ENCODE results near the gene GADD45A.
"Not testable (repeated sequence)": the region's sequence is repeated elsewhere in the genome, so short reads cannot be mapped to it uniquely, and the experiment has no call there.

Gene GADD45A

GRCh38 chr1:67685067-67685557 lies at the start of gene GADD45A:
Gene GADD45A, plus strand, starts transcription at chr1:67685201. Its CDS starts 294 bp downstream, at chr1:67685495.
- peak; percentile 88 to 94 (median 89) for DNase-seq (ENCODE audit: low read depth in 2 of 3, low spot score in 1 of 3)

GRCh38 chr1:67636146-67636545 lies 48.9 kb upstream of the GADD45A start:
- no peak for DNase-seq (ENCODE audit: low read depth in 2 of 3, low spot score in 1 of 3)

- no peak for DNase-seq (ENCODE audit: low read depth in 2 of 3, low spot score in 1 of 3)
Measured at GRCh38 chr1:67639361-67639760, 45.6 kb upstream of the GADD45A start.

GRCh38 chr1:67642629-67643028 lies 42.4 kb upstream of the GADD45A start:
- no peak for DNase-seq (ENCODE audit: low read depth in 2 of 3, low spot score in 1 of 3)

- no peak for DNase-seq (ENCODE audit: low read depth in 2 of 3, low spot score in 1 of 3)
Measured at GRCh38 chr1:67644566-67644965, 40.4 kb upstream of the GADD45A start.

- DNase-seq (ENCODE audit: low read depth in 2 of 3, low spot score in 1 of 3) = no peak
Measured at GRCh38 chr1:67645495-67646144, 39.4 kb upstream of the GADD45A start.

GRCh38 chr1:67646145-67647035 lies 38.6 kb upstream of the GADD45A start:
- DNase-seq (ENCODE audit: low read depth in 2 of 3, low spot score in 1 of 3) = no peak

GRCh38 chr1:67647036-67647798 lies 37.8 kb upstream of the GADD45A start:
- DNase-seq (ENCODE audit: low read depth in 2 of 3, low spot score in 1 of 3) = no peak

GRCh38 chr1:67647814-67648358 lies 37.1 kb upstream of the GADD45A start:
- DNase-seq (ENCODE audit: low read depth in 2 of 3, low spot score in 1 of 3) = no peak

GRCh38 chr1:67648582-67649326 lies 36.2 kb upstream of the GADD45A start:
- no peak for DNase-seq (ENCODE audit: low read depth in 2 of 3, low spot score in 1 of 3)

GRCh38 chr1:67650061-67650460 lies 34.9 kb upstream of the GADD45A start:
- no peak for DNase-seq (ENCODE audit: low read depth in 2 of 3, low spot score in 1 of 3)

- DNase-seq (ENCODE audit: low read depth in 2 of 3, low spot score in 1 of 3) = no peak
Measured at GRCh38 chr1:67651031-67651430, 34.0 kb upstream of the GADD45A start.

GRCh38 chr1:67652800-67653199 lies 32.2 kb upstream of the GADD45A start:
- DNase-seq (ENCODE audit: low read depth in 2 of 3, low spot score in 1 of 3) = no peak

GRCh38 chr1:67653304-67653703 lies 31.7 kb upstream of the GADD45A start:
- no peak for DNase-seq (ENCODE audit: low read depth in 2 of 3, low spot score in 1 of 3)

- no peak for DNase-seq (ENCODE audit: low read depth in 2 of 3, low spot score in 1 of 3)
Measured at GRCh38 chr1:67655581-67655980, 29.4 kb upstream of the GADD45A start.

- DNase-seq (ENCODE audit: low read depth in 2 of 3, low spot score in 1 of 3) = not testable (repeated sequence)
Measured at GRCh38 chr1:67657152-67657551, 27.8 kb upstream of the GADD45A start.

- no peak for DNase-seq (ENCODE audit: low read depth in 2 of 3, low spot score in 1 of 3)
Measured at GRCh38 chr1:67659229-67659628, 25.8 kb upstream of the GADD45A start.

- no peak for DNase-seq (ENCODE audit: low read depth in 2 of 3, low spot score in 1 of 3)
Measured at GRCh38 chr1:67662884-67663283, 22.1 kb upstream of the GADD45A start.

- no peak for DNase-seq (ENCODE audit: low read depth in 2 of 3, low spot score in 1 of 3)
Measured at GRCh38 chr1:67664048-67664447, 21.0 kb upstream of the GADD45A start.

GRCh38 chr1:67665307-67665706 lies 19.7 kb upstream of the GADD45A start:
- not testable (repeated sequence) for DNase-seq (ENCODE audit: low read depth in 2 of 3, low spot score in 1 of 3)

All from stimulated activated CD4-positive, alpha-beta T cell treated with anti-CD3 and anti-CD28 coated beads, Interleukin-12 subunit alpha, Interleukin-12 subunit beta, amount 100 ng/mL, for 48 hours (primary cell).